Measurements from ENCODE around the gene UBAP1L. TPM values are rescaled to one million over a fixed set of nuclear protein-coding genes. Genes with fewer than 3 reads are reported as not detected.

UBAP1L gene
- total and polyA plus RNA-seq, 2 donors (not counting 3 experiments of a cell fraction or from before 2014, with no cell fraction given): 1.9 to 5.0 TPM

DNA sequence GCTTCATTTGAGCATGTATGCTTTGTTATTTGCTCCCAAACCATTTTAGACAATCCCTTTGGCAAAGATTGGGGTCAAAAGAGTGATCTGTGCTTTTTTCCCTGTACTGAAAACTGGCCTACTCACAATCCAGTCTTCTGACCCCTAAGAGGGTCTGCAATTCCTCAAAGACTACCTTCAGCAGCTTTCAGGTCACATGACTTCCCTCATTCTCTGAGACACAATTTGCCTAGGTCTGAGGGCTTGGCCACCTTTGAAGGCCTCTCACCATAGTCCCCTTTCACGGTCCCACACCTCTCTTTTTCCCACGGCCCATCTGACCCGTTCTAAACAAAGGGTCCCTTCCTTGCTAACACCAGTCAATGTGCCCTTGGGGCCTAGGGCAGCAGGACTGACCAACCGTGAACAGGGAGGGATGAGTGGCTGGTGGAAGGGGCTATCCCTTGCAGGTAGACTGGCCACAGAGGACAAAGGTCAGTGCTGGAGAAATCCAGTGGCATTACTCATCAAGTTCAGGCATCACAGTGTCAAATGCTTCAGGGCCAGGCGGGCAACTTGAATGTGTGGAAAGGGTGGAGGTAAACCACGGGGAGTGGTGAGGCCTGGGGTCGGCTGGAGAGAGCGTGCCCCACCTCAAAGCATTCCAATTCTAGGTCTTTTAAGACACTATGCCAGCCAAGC lies 58.0 kb downstream of the UBAP1L start:
- no peak overlapping the region for H3K27ac ChIP-seq (ENCODE audit: insufficient read depth, low read depth, low read length)
- no TSS peak for BruUV-seq (replicated peaks)
- H4K20me1 ChIP-seq (replicated peaks; ENCODE audit: control insufficient read depth, extremely low read depth, insufficient read depth, low read length): no peaks in the 10 kb centered on the region
- no peak overlapping the region for H3K4me3 ChIP-seq (replicated peaks in 1 of 3; ENCODE audit: insufficient read depth in 1 of 3, low read depth in 1 of 3, low read length in 3 of 3)
- H3K36me3 ChIP-seq (ENCODE audit: control insufficient read depth in 2 of 2, extremely low read depth in 1 of 2, insufficient read depth in 2 of 2, low read length in 2 of 2): no peaks in the 10 kb centered on the region
- no peaks in the 10 kb centered on the region for H3K9me1 ChIP-seq (replicated peaks; ENCODE audit: control insufficient read depth, extremely low read depth, insufficient read depth, low read length)
- POLR2A ChIA-PET: no interaction called here
- TF ChIP-seq GATA2 (IDR thresholded peaks at IDR 0.05; ENCODE audit: insufficient read depth, insufficient read length, low read depth, low read length): no peak
- no peak for TF ChIP-seq EZH2 (IDR thresholded peaks at IDR 0.05; ENCODE audit: borderline replicate concordance, low read depth, low read length, severe bottlenecking)
- H3K27me3 ChIP-seq (ENCODE audit: control insufficient read depth in 2 of 2, insufficient read depth in 2 of 2, low read length in 2 of 2): no peaks in the 10 kb centered on the region
- no peaks in the 10 kb centered on the region for H3K4me1 ChIP-seq (ENCODE audit: control insufficient read depth, extremely low read depth, insufficient read depth, low read length)
- no peaks in the 10 kb centered on the region for H3K9me3 ChIP-seq (replicated peaks; ENCODE audit: control insufficient read depth, insufficient read depth, low read length)
- intact Hi-C loops (cut with micrococcal nuclease): no loop called here
- DNase-seq (ENCODE audit: low read depth, low spot score) (no peak), FAIRE-seq (no peak)
- CTCF ChIA-PET: interaction anchor here (1.3 to 7.2 kb wide), 4 partner anchors 14 to 44 kb away, joined by 3 to 89 read pairs (median 48); partner anchors contain the start of gene KBTBD13
- H2AFZ ChIP-seq (ENCODE audit: low read depth, low read length): no peak overlapping the region
- no peak overlapping the region for H3K4me2 ChIP-seq (ENCODE audit: insufficient read depth, low read length)
- dilution Hi-C loops (cut with MboI; ENCODE audit: extremely low pct_ligation_motif_present, low sequenced_read_pairs): no loop called here
- no peaks in the 10 kb centered on the region for H3K79me2 ChIP-seq (ENCODE audit: control insufficient read depth, insufficient read depth, low read length)
- H3K9ac ChIP-seq (replicated peaks; ENCODE audit: extremely low read depth, insufficient read depth, low read length): no peak overlapping the region

DNA sequence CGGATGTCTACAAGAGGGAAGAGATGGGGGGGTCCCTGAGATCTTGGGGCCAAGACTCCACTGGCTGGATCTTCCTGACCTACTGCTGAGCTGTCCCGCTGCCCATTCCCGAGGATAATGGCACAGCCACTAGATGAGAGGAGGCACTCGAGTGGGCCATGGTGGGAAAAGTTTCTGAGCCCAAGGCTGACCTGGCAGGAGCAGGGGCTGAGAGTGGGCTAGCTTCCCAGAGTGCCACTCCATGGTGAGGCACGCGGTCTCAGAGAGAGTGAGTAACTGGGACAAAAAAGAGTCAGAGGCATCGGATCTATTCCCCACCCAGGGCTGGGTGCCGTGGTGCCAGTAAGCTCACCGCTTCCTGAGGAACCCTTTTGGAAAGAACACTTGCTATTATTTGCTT lies 58.9 kb downstream of the UBAP1L start:
- H3K36me3 ChIP-seq (ENCODE audit: control insufficient read depth in 2 of 2, extremely low read depth in 1 of 2, insufficient read depth in 2 of 2, low read length in 2 of 2): no peaks in the 10 kb centered on the region
- no peak overlapping the region for H3K9ac ChIP-seq (replicated peaks; ENCODE audit: extremely low read depth, insufficient read depth, low read length)
- DNase-seq (ENCODE audit: low read depth, low spot score) (no peak), FAIRE-seq (no peak)
- H3K4me2 ChIP-seq (ENCODE audit: insufficient read depth, low read length): no peak overlapping the region
- no peaks in the 10 kb centered on the region for H3K9me3 ChIP-seq (replicated peaks; ENCODE audit: control insufficient read depth, insufficient read depth, low read length)
- H3K9me1 ChIP-seq (replicated peaks; ENCODE audit: control insufficient read depth, extremely low read depth, insufficient read depth, low read length): no peaks in the 10 kb centered on the region
- no peaks in the 10 kb centered on the region for H4K20me1 ChIP-seq (replicated peaks; ENCODE audit: control insufficient read depth, extremely low read depth, insufficient read depth, low read length)
- ChIA-PET POLR2A (no interaction called here), CTCF (interaction anchor here (1.3 to 7.2 kb wide), 6 partner anchors 10 to 45 kb away, joined by 3 to 89 read pairs (median 24); partner anchors contain the start of gene KBTBD13)
- H3K79me2 ChIP-seq (ENCODE audit: control insufficient read depth, insufficient read depth, low read length): no peaks in the 10 kb centered on the region
- no peak overlapping the region for H2AFZ ChIP-seq (ENCODE audit: low read depth, low read length)
- H3K27ac ChIP-seq (ENCODE audit: insufficient read depth, low read depth, low read length): no peak overlapping the region
- no peak overlapping the region for H3K4me3 ChIP-seq (replicated peaks in 1 of 3; ENCODE audit: insufficient read depth in 1 of 3, low read depth in 1 of 3, low read length in 3 of 3)
- no TSS peak for BruUV-seq (replicated peaks)
- dilution Hi-C loops (cut with MboI; ENCODE audit: extremely low pct_ligation_motif_present, low sequenced_read_pairs) (no loop called here), intact Hi-C loops (cut with micrococcal nuclease) (no loop called here)
- H3K27me3 ChIP-seq (ENCODE audit: control insufficient read depth in 2 of 2, insufficient read depth in 2 of 2, low read length in 2 of 2): no peaks in the 10 kb centered on the region
- no peak for TF ChIP-seq POLR2A (IDR thresholded peaks at IDR 0.05; ENCODE audit: low read depth, low read length)
- TF ChIP-seq JUN (IDR thresholded peaks at IDR 0.05; ENCODE audit: borderline replicate concordance, insufficient read depth, insufficient read length, low read depth): no peak
- TF ChIP-seq GATA2 (IDR thresholded peaks at IDR 0.05; ENCODE audit: insufficient read depth, insufficient read length, low read depth, low read length): no peak
- no peak for TF ChIP-seq MYC (IDR thresholded peaks at IDR 0.05; ENCODE audit: low read depth, low read length)
- no peak for TF ChIP-seq FOS (IDR thresholded peaks at IDR 0.05; ENCODE audit: borderline replicate concordance, insufficient read depth, low read length)
- TF ChIP-seq, protein P1, sequence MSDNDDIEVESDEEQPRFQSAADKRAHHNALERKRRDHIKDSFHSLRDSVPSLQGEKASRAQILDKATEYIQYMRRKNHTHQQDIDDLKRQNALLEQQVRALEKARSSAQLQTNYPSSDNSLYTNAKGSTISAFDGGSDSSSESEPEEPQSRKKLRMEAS (IDR thresholded peaks at IDR 0.05; ENCODE audit: insufficient read depth, insufficient read length): no peak
- TF ChIP-seq POLR2AphosphoS5 (IDR thresholded peaks at IDR 0.05; ENCODE audit: insufficient read depth, low read depth, low read length): no peak
- TF ChIP-seq, protein P2, sequence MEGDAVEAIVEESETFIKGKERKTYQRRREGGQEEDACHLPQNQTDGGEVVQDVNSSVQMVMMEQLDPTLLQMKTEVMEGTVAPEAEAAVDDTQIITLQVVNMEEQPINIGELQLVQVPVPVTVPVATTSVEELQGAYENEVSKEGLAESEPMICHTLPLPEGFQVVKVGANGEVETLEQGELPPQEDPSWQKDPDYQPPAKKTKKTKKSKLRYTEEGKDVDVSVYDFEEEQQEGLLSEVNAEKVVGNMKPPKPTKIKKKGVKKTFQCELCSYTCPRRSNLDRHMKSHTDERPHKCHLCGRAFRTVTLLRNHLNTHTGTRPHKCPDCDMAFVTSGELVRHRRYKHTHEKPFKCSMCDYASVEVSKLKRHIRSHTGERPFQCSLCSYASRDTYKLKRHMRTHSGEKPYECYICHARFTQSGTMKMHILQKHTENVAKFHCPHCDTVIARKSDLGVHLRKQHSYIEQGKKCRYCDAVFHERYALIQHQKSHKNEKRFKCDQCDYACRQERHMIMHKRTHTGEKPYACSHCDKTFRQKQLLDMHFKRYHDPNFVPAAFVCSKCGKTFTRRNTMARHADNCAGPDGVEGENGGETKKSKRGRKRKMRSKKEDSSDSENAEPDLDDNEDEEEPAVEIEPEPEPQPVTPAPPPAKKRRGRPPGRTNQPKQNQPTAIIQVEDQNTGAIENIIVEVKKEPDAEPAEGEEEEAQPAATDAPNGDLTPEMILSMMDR (IDR thresholded peaks at IDR 0.05; ENCODE audit: extremely low read depth in 1 of 2, insufficient read depth in 1 of 2, low read depth in 1 of 2, low read length in 2 of 2): no peak
- TF ChIP-seq EZH2 (IDR thresholded peaks at IDR 0.05; ENCODE audit: borderline replicate concordance, low read depth, low read length, severe bottlenecking): no peak
- H3K4me1 ChIP-seq (ENCODE audit: control insufficient read depth, extremely low read depth, insufficient read depth, low read length): no peaks in the 10 kb centered on the region
